ENCODE results near the gene PTCSC3. TPM values are rescaled to one million over a fixed set of nuclear protein-coding genes. Genes with fewer than 3 reads are reported as not detected.

The PTCSC3 gene
- total and polyA plus RNA-seq, 10 of the 15 experiments (the other 5 are each of a cell fraction or from before 2014, with no cell fraction given), result not detected

- H3K9ac ChIP-seq (ENCODE audit: control insufficient read depth, insufficient read depth, low read length), result no peak overlapping the region
- intact Hi-C loops (cut with micrococcal nuclease; ENCODE audit: unreplicated experiment) (no loop called here), in situ Hi-C loops (cut with MboI) (no loop called here)
- SMC1A ChIA-PET (ENCODE audit: uncharacterized antibody, unreplicated experiment), result no interaction called here
- POLR2A ChIA-PET, result no interaction called here
- H3K9me3 ChIP-seq (replicated peaks; ENCODE audit: control insufficient read depth, insufficient read depth, low read length), result no peaks in the 10 kb centered on the region; the same call in 2 of the 3 replicates
- CTCF ChIA-PET, result no interaction called here
- H3K27ac ChIP-seq (ENCODE audit: control insufficient read depth, insufficient read depth), result no peak overlapping the region
- no peak for ATAC-seq
- no peaks in the 10 kb centered on the region for H3K36me3 ChIP-seq (ENCODE audit: control insufficient read depth in 2 of 2, insufficient read depth in 2 of 2, low read length in 1 of 2)
- no peaks in the 10 kb centered on the region for H3K79me2 ChIP-seq (ENCODE audit: control insufficient read depth, insufficient read depth, low read length)
- no peak for DNase-seq (ENCODE audit: low read depth, low spot score)
- no peak for FAIRE-seq
- WGBS (ENCODE audit: insufficient coverage, insufficient replicate concordance, low lambda C conversion rate, missing lambda C conversion rate), result 67% methylated on average over 4 of the region's 4 CpGs
- H4K20me1 ChIP-seq (ENCODE audit: control insufficient read depth, insufficient read depth), result no peaks in the 10 kb centered on the region
- BruUV-seq (replicated peaks), result no TSS peak
- RAD21 ChIA-PET (ENCODE audit: unreplicated experiment), result no interaction called here
- no peaks in the 10 kb centered on the region for H3K27me3 ChIP-seq (replicated peaks in 1 of 2; ENCODE audit: control insufficient read depth in 2 of 2, insufficient read depth in 2 of 2, low read length in 1 of 2)
- H3K4me2 ChIP-seq (ENCODE audit: control insufficient read depth, insufficient read depth), result no peak overlapping the region
- no peaks in the 10 kb centered on the region for H3K4me1 ChIP-seq (ENCODE audit: control insufficient read depth, insufficient read depth, low read length)
- no peak overlapping the region for H2AFZ ChIP-seq (ENCODE audit: control insufficient read depth, low read depth, low read length)
- TF ChIP-seq POLR2A (IDR thresholded peaks at IDR 0.05; ENCODE audit: low read depth, low read length), result no peak
- TF ChIP-seq GABPA (IDR thresholded peaks at IDR 0.05; ENCODE audit: low read depth), result no peak
- TF ChIP-seq BCL3 (IDR thresholded peaks at IDR 0.05; ENCODE audit: borderline replicate concordance, insufficient read depth, low read depth, low read length, poor library complexity, severe bottlenecking), result no peak
- no peak for TF ChIP-seq CBX3 (IDR thresholded peaks at IDR 0.05; ENCODE audit: borderline replicate concordance, low read depth)
- TF ChIP-seq BHLHE40 (IDR thresholded peaks at IDR 0.05; ENCODE audit: borderline replicate concordance in 1 of 2, low read depth in 2 of 2, low read length in 1 of 2), result no peak
- TF ChIP-seq SUPT20H (IDR thresholded peaks at IDR 0.05; ENCODE audit: borderline replicate concordance, control insufficient read depth, low read depth, low read length), result no peak
- TF ChIP-seq HDAC6 (IDR thresholded peaks at IDR 0.05; ENCODE audit: unreplicated experiment), result no peak
- TF ChIP-seq MYB (IDR thresholded peaks at IDR 0.05; ENCODE audit: borderline replicate concordance, low read depth, low read length), result no peak
- no peak for TF ChIP-seq POLR2AphosphoS2 (IDR thresholded peaks at IDR 0.05; ENCODE audit: low read depth, low read length)
- TF ChIP-seq PML (IDR thresholded peaks at IDR 0.05; ENCODE audit: low read length), result no peak
- no peak overlapping the region for H3K4me3 ChIP-seq
Observed at GRCh38 chr14:36094963-36095362, 81.6 kb downstream of the PTCSC3 start.
